ENCODE results near the gene IVL.

Gene IVL

GRCh38 chr1:152907686-152908601, at the start of gene IVL:
Gene IVL (plus strand): TSS chr1:152908546. CDS start chr1:152909798, 1,252 bp downstream.
- no peak for DNase-seq (ENCODE audit: low spot score)

GRCh38 chr1:152859696-152860095, 48.6 kb upstream of the IVL start, which contains the start of gene LCE7A:
Gene LCE7A (plus strand): TSS chr1:152859996. CDS start chr1:152860698, 702 bp downstream.
- DNase-seq (ENCODE audit: low spot score), result no peak

GRCh38 chr1:152860129-152860528, 48.2 kb upstream of the IVL start:
- no peak for DNase-seq (ENCODE audit: low spot score)

- DNase-seq (ENCODE audit: low spot score), result no peak
These were observed 47.0 kb upstream of the IVL start for GRCh38 chr1:152861374-152861773.

GRCh38 chr1:152864443-152864842, 43.9 kb upstream of the IVL start:
- DNase-seq (ENCODE audit: low spot score), result no peak

GRCh38 chr1:152866321-152866720, 42.0 kb upstream of the IVL start:
- no peak for DNase-seq (ENCODE audit: low spot score)

GRCh38 chr1:152869808-152870419, 38.4 kb upstream of the IVL start:
- peak; percentile 59 for DNase-seq (ENCODE audit: low spot score)

- DNase-seq (ENCODE audit: low spot score), result peak; percentile 26
These were observed 37.3 kb upstream of the IVL start for GRCh38 chr1:152870831-152871730.

- no peak for DNase-seq (ENCODE audit: low spot score)
These were observed 36.6 kb upstream of the IVL start for GRCh38 chr1:152871731-152872126.

- no peak for DNase-seq (ENCODE audit: low spot score)
These were observed 34.9 kb upstream of the IVL start for GRCh38 chr1:152873495-152873894.

- no peak for DNase-seq (ENCODE audit: low spot score)
These were observed 31.5 kb upstream of the IVL start for GRCh38 chr1:152876827-152877226.

- no peak for DNase-seq (ENCODE audit: low spot score)
These were observed 30.3 kb upstream of the IVL start, which contains the start of gene SMCP for GRCh38 chr1:152878042-152878441. Gene SMCP (plus strand): TSS chr1:152878322. CDS start chr1:152884423, 6,101 bp downstream.

- DNase-seq (ENCODE audit: low spot score), result no peak
These were observed 28.7 kb upstream of the IVL start for GRCh38 chr1:152879559-152880198.

- DNase-seq (ENCODE audit: low spot score), result no peak
These were observed 28.0 kb upstream of the IVL start for GRCh38 chr1:152880316-152880715.

GRCh38 chr1:152880907-152881306, 27.4 kb upstream of the IVL start:
- no peak for DNase-seq (ENCODE audit: low spot score)

GRCh38 chr1:152884085-152884484, 24.3 kb upstream of the IVL start:
- no peak for DNase-seq (ENCODE audit: low spot score)

GRCh38 chr1:152884506-152884905, 23.8 kb upstream of the IVL start:
- no peak for DNase-seq (ENCODE audit: low spot score)

- DNase-seq (ENCODE audit: low spot score), result no peak
These were observed 23.3 kb upstream of the IVL start for GRCh38 chr1:152884966-152885624.

- no peak for DNase-seq (ENCODE audit: low spot score)
These were observed 22.3 kb upstream of the IVL start for GRCh38 chr1:152886085-152886484.

- no peak for DNase-seq (ENCODE audit: low spot score)
These were observed 21.5 kb upstream of the IVL start for GRCh38 chr1:152886758-152887409.

- DNase-seq (ENCODE audit: low spot score), result no peak
These were observed 20.2 kb upstream of the IVL start for GRCh38 chr1:152888126-152888525.
